Endothelial cell of umbilical vein (primary cell): ENCODE measurements around the gene METTL5. TPM values are rescaled to one million over a fixed set of nuclear protein-coding genes. Genes with fewer than 3 reads are reported as not detected.

ENCODE experiments used
- BruUV-seq: library from RNA; stranded (reverse); fragments of 400-500 nt; replicated peaks from 2 replicates; lab custom pipeline; 2021; lab: Mats Ljungman, UMichigan
- CTCF ChIA-PET: fragments of 300-600, 350-600 bp; sonication (Branson Sonifier 250); formaldehyde crosslinking; loops from one replicate; lab custom pipeline; 2021; ENCODE audit warnings: antibody characterized with exemption, inconsistent platforms; lab: Charles Lee
- POLR2A ChIA-PET: fragments of 300-600, 350-600 bp; sonication (Branson Sonifier 250); formaldehyde crosslinking; loops from one replicate; lab custom pipeline; 2021; ENCODE audit warnings: antibody characterized with exemption, inconsistent platforms; lab: Charles Lee
- DNase-seq: peaks from one replicate; pipeline ENCODE4 v3.0.0-alpha.2; 2011; ENCODE audit warnings: low read depth, low spot score
- FAIRE-seq: peaks from 2 replicates; lab custom pipeline; 2011; peaks lifted over from hg19 to GRCh38; lab: Jason Lieb, UNC
- H2AFZ ChIP-seq: 2 replicates; pipeline ENCODE4 v1.6.0; 2012; ENCODE audit warnings: low read depth, low read length, control low read depth, inconsistent platforms
- H3K27ac ChIP-seq: 2 replicates; pipeline ENCODE4 v1.5.1; 2011; ENCODE audit warnings: low read depth, mild to moderate bottlenecking, control low read depth, low read length, moderate library complexity; ENCODE audit not compliant: insufficient read depth
- H3K27me3 ChIP-seq, 2 experiments: 2 replicates each; pipeline versions ENCODE4 v1.6.0 to v1.6.1; 2011; ENCODE audit warnings: low read length in 2 of 2, mixed read lengths in 1 of 2; ENCODE audit not compliant: control insufficient read depth in 2 of 2, insufficient read depth in 2 of 2
- H3K36me3 ChIP-seq, 2 experiments: 2 replicates in 1 of 2; 3 replicates in 1 of 2; pipeline ENCODE4 v1.5.1; 2011; ENCODE audit warnings: low read length in 2 of 2, mild to moderate bottlenecking in 1 of 2, moderate library complexity in 1 of 2; ENCODE audit not compliant: control insufficient read depth in 2 of 2, insufficient read depth in 2 of 2; ENCODE audit errors: extremely low read depth in 1 of 2
- H3K4me1 ChIP-seq: 3 replicates; pipeline ENCODE4 v1.5.1; 2011; ENCODE audit warnings: mild to moderate bottlenecking, low read length; ENCODE audit not compliant: control insufficient read depth, insufficient read depth; ENCODE audit errors: extremely low read depth
- H3K4me2 ChIP-seq: 2 replicates; pipeline ENCODE4 v1.6.1; 2011; ENCODE audit warnings: low read length, control low read depth, mixed read lengths; ENCODE audit not compliant: insufficient read depth
- H3K4me3 ChIP-seq, 3 experiments: fragments of 200-600 bp in 1 of 3; sonication (generic), shearing (Covaris generic) in 1 of 3; replicated peaks in 1 of 3; 2 replicates each; pipeline ENCODE4 v1.5.1; 2011 to 2016; ENCODE audit warnings: control low read depth in 3 of 3, low read length in 3 of 3, mild to moderate bottlenecking in 2 of 3, inconsistent platforms in 1 of 3, low read depth in 1 of 3, moderate library complexity in 1 of 3; ENCODE audit not compliant: insufficient read depth in 1 of 3
- H3K79me2 ChIP-seq: 2 replicates; pipeline ENCODE4 v1.6.0; 2012; ENCODE audit warnings: low read length, inconsistent platforms; ENCODE audit not compliant: control insufficient read depth, insufficient read depth
- H3K9ac ChIP-seq: replicated peaks from 2 replicates; pipeline ENCODE3; 2011; ENCODE audit warnings: low read length, control low read depth; ENCODE audit not compliant: insufficient read depth; ENCODE audit errors: extremely low read depth
- H3K9me1 ChIP-seq: replicated peaks from 3 replicates; pipeline ENCODE4 v1.6.0; 2011; ENCODE audit warnings: mild to moderate bottlenecking, low read length; ENCODE audit not compliant: control insufficient read depth, insufficient read depth; ENCODE audit errors: extremely low read depth
- H3K9me3 ChIP-seq: replicated peaks from 2 replicates; pipeline ENCODE4 v1.5.1; 2012; ENCODE audit warnings: low read length, inconsistent platforms; ENCODE audit not compliant: control insufficient read depth, insufficient read depth
- H4K20me1 ChIP-seq: replicated peaks from 2 replicates; pipeline ENCODE3; 2011; ENCODE audit warnings: mild to moderate bottlenecking, low read length; ENCODE audit not compliant: control insufficient read depth, insufficient read depth; ENCODE audit errors: extremely low read depth
- CTCF ChIP-seq, 2 donors: IDR thresholded peaks; 1 replicate in 1 of 2; 2 replicates in 1 of 2; pipeline ENCODE4 v1.5.1; 2011; ENCODE audit warnings: low read length in 2 of 2, mild to moderate bottlenecking in 2 of 2, moderate library complexity in 2 of 2, control low read depth in 1 of 2, inconsistent platforms in 1 of 2, low read depth in 1 of 2; ENCODE audit not compliant: insufficient read depth in 1 of 2; ENCODE audit errors: extremely low read depth in 1 of 2
- EZH2 ChIP-seq: IDR thresholded peaks from 2 replicates; pipeline ENCODE4 v1.6.1; 2012; ENCODE audit warnings: borderline replicate concordance, low read depth, mild to moderate bottlenecking, moderate library complexity, low read length, inconsistent platforms; ENCODE audit not compliant: severe bottlenecking
- FOS ChIP-seq: IDR thresholded peaks from 2 replicates; pipeline ENCODE4 v1.6.1; 2011; ENCODE audit warnings: mild to moderate bottlenecking, low read length, moderate library complexity, borderline replicate concordance; ENCODE audit not compliant: insufficient read depth
- GATA2 ChIP-seq: IDR thresholded peaks from 2 replicates; pipeline ENCODE4 v1.7.0; 2011; ENCODE audit warnings: low read depth, mild to moderate bottlenecking, moderate library complexity, mixed read lengths, low read length; ENCODE audit not compliant: insufficient read length, insufficient read depth
- JUN ChIP-seq: IDR thresholded peaks from 2 replicates; pipeline ENCODE4 v1.6.1; 2011; ENCODE audit warnings: borderline replicate concordance, low read depth; ENCODE audit not compliant: insufficient read length, insufficient read depth
- MAX ChIP-seq: IDR thresholded peaks from 2 replicates; pipeline ENCODE4 v1.6.1; 2011; ENCODE audit not compliant: insufficient read depth, insufficient read length
- MYC ChIP-seq: IDR thresholded peaks from one replicate; pipeline ENCODE4 v1.6.1; 2011; ENCODE audit warnings: mild to moderate bottlenecking, low read depth, low read length
- POLR2A ChIP-seq: IDR thresholded peaks from 2 replicates; pipeline ENCODE4 v1.6.1; 2012; ENCODE audit warnings: low read depth, mild to moderate bottlenecking, control low read depth, low read length
- POLR2AphosphoS5 ChIP-seq: IDR thresholded peaks from 2 replicates; pipeline ENCODE4 v1.6.1; 2012; ENCODE audit warnings: low read depth, mild to moderate bottlenecking, control low read depth, low read length, moderate library complexity; ENCODE audit not compliant: insufficient read depth
- dilution Hi-C: fragments of 300-500 bp; cut with MboI; formaldehyde crosslinking; loops from one replicate; pipeline ENCODE4 v1.15.0; 2019; ENCODE audit warnings: low sequenced_read_pairs; ENCODE audit not compliant: extremely low pct_ligation_motif_present
- intact Hi-C: fragments of 100-400 bp; cut with micrococcal nuclease; formaldehyde crosslinking; loops from one replicate; pipeline ENCODE4 v1.10.0; 2022
- polyA plus RNA-seq, 4 experiments: library from polyadenylated mRNA; depleted of rRNA in 3 of 4; stranded (reverse) in 3 of 4; unstranded in 1 of 4; fragments of >200 nt; gene quantifications; 2 replicates each; pipeline versions ENCODE4 v1.2.1 to v1.2.3, GENCODE V29; 2011 to 2012; ENCODE audit warnings: missing spikeins in 1 of 4
- total RNA-seq: library from RNA; stranded (reverse); gene quantifications from 2 replicates; pipeline ENCODE4 v1.2.3, GENCODE V29; 2021

METTL5 gene
- total and polyA plus RNA-seq, 2 donors (not counting 3 experiments of a cell fraction or from before 2014, with no cell fraction given): 27.0 to 52.0 TPM

- TF ChIP-seq POLR2AphosphoS5 (peak; percentile 92), MYC (no peak), CTCF (IDR thresholded peaks at IDR 0.05; ENCODE audit: extremely low read depth in 1 of 2, insufficient read depth in 1 of 2, low read depth in 1 of 2, low read length in 2 of 2) (no peak), GATA2 (no peak), MAX (no peak), EZH2 (no peak), POLR2A (peak; percentile 95), JUN (no peak), FOS (no peak)
- H4K20me1 ChIP-seq: peaks cover 3% of the 10 kb centered on the region
- H3K4me3 ChIP-seq: peak within 1 kb of the TSS; percentile 57 to 79 (median 71)
- peak within 1 kb of the TSS; percentile 95 for H3K4me2 ChIP-seq
- H3K4me1 ChIP-seq: peaks cover 20% of the 10 kb centered on the region
- ChIA-PET CTCF (interaction anchor here (0.5 to 2.3 kb wide), 15 partner anchors 9 to 348 kb away, joined by 3 to 11 read pairs (median 3); partner anchors contain the start of gene BBS5), POLR2A (interaction anchor here (0.6 to 1.7 kb wide), 6 partner anchors 9 to 349 kb away, joined by 3 to 9 read pairs (median 4); partner anchors contain the start of gene BBS5)
- H3K79me2 ChIP-seq: peaks cover 64% of the 10 kb centered on the region
- H3K36me3 ChIP-seq: no peaks in the 10 kb centered on the region
- H3K27ac ChIP-seq: peak within 1 kb of the TSS; percentile 50
- no peaks in the 10 kb centered on the region for H3K9me1 ChIP-seq
- H3K9ac ChIP-seq: peak within 1 kb of the TSS; percentile 89
- FAIRE-seq (peak; percentile 88), DNase-seq (peak; percentile 94)
- peak within 1 kb of the TSS; percentile 82 for H2AFZ ChIP-seq
- no peaks in the 10 kb centered on the region for H3K9me3 ChIP-seq
- intact Hi-C loops: loop anchor here (1.0 to 5.0 kb wide), 3 partner anchors 28 to 330 kb away; no protein-coding TSS in a partner anchor
- BruUV-seq: no TSS peak
- dilution Hi-C loops: no loop called here
- no peaks in the 10 kb centered on the region for H3K27me3 ChIP-seq
These were observed 2.8 kb upstream of the METTL5 start, which contains the start of gene UBR3 for GRCh38 chr2:169827272-169828140. Gene UBR3 (plus strand): TSS chr2:169827454. CDS start chr2:169827508, 54 bp downstream.
